Measurements from ENCODE around the gene ZRANB2.

GRCh38 chr1:71089536-71090270 lies 8.9 kb upstream of the ZRANB2 start:
- TF ChIP-seq CTCF (conservative IDR thresholded peaks at IDR 0.05; ENCODE audit: low read length) (no peak), EZH2phosphoT487 (IDR thresholded peaks at IDR 0.05; ENCODE audit: borderline replicate concordance, low read depth, low read length) (no peak)
